Nephron (organoid): ENCODE data around the gene BTBD17.

ENCODE experiments used
- H3K27ac Mint-ChIP-seq, 3 experiments: 2 replicates each; pipeline ENCODE4 v1.8.0; 2020; ENCODE audit warnings: mixed read lengths in 3 of 3, mild to moderate bottlenecking in 2 of 3, moderate library complexity in 1 of 3
- H3K27me3 Mint-ChIP-seq: 2 replicates; pipeline ENCODE4 v1.8.0; 2021; ENCODE audit warnings: low read depth, mild to moderate bottlenecking, moderate library complexity, mixed read lengths
- H3K36me3 Mint-ChIP-seq: 2 replicates; pipeline ENCODE4 v1.8.0; 2020; ENCODE audit warnings: low read depth, mixed read lengths
- H3K4me1 Mint-ChIP-seq: 2 replicates; pipeline ENCODE4 v1.8.0; 2020; ENCODE audit warnings: mixed read lengths
- H3K4me3 Mint-ChIP-seq, 3 experiments: 2 replicates each; pipeline ENCODE4 v1.8.0; 2020; ENCODE audit warnings: mild to moderate bottlenecking in 3 of 3, mixed read lengths in 3 of 3, moderate library complexity in 2 of 3
- H3K9me3 Mint-ChIP-seq: 2 replicates; pipeline ENCODE4 v1.8.0; 2020; ENCODE audit warnings: mixed read lengths
- CTCF ChIP-seq, 3 experiments: fragments of 200-600 bp; sonication (generic); IDR thresholded peaks; one replicate each; pipeline ENCODE4 v1.5.0; 2021; ENCODE audit warnings: antibody characterized with exemption in 3 of 3; ENCODE audit not compliant: unreplicated experiment in 3 of 3

BTBD17 gene

GRCh38 chr17:74404789-74405188 is 43.1 kb upstream of the BTBD17 start:
- H3K36me3 Mint-ChIP-seq: no peaks in the 10 kb centered on the region
- H3K27ac Mint-ChIP-seq: no peak overlapping the region
- no peaks in the 10 kb centered on the region for H3K4me1 Mint-ChIP-seq
- no peak for TF ChIP-seq CTCF (IDR thresholded peaks at IDR 0.05; ENCODE audit: unreplicated experiment in 3 of 3)
- H3K27me3 Mint-ChIP-seq: no peaks in the 10 kb centered on the region
- no peaks in the 10 kb centered on the region for H3K9me3 Mint-ChIP-seq
- H3K4me3 Mint-ChIP-seq: no peak overlapping the region

GRCh38 chr17:74404218-74404617 is 42.5 kb upstream of the BTBD17 start:
- H3K9me3 Mint-ChIP-seq: no peaks in the 10 kb centered on the region
- H3K27ac Mint-ChIP-seq: no peak overlapping the region
- no peaks in the 10 kb centered on the region for H3K36me3 Mint-ChIP-seq
- no peaks in the 10 kb centered on the region for H3K4me1 Mint-ChIP-seq
- TF ChIP-seq CTCF (IDR thresholded peaks at IDR 0.05; ENCODE audit: unreplicated experiment in 3 of 3): no peak
- no peak overlapping the region for H3K4me3 Mint-ChIP-seq
- H3K27me3 Mint-ChIP-seq: no peaks in the 10 kb centered on the region

GRCh38 chr17:74403512-74404137 is 42.0 kb upstream of the BTBD17 start:
- H3K4me3 Mint-ChIP-seq: no peak overlapping the region
- no peak overlapping the region for H3K27ac Mint-ChIP-seq
- H3K9me3 Mint-ChIP-seq: no peaks in the 10 kb centered on the region
- no peaks in the 10 kb centered on the region for H3K36me3 Mint-ChIP-seq
- H3K27me3 Mint-ChIP-seq: no peaks in the 10 kb centered on the region
- TF ChIP-seq CTCF (IDR thresholded peaks at IDR 0.05; ENCODE audit: unreplicated experiment in 3 of 3): no peak
- H3K4me1 Mint-ChIP-seq: no peaks in the 10 kb centered on the region

GRCh38 chr17:74402048-74402447 is 40.4 kb upstream of the BTBD17 start:
- H3K27ac Mint-ChIP-seq: no peak overlapping the region
- H3K4me3 Mint-ChIP-seq: no peak overlapping the region
- H3K27me3 Mint-ChIP-seq: no peaks in the 10 kb centered on the region
- no peak for TF ChIP-seq CTCF (IDR thresholded peaks at IDR 0.05; ENCODE audit: unreplicated experiment in 3 of 3)
- H3K36me3 Mint-ChIP-seq: no peaks in the 10 kb centered on the region
- H3K9me3 Mint-ChIP-seq: no peaks in the 10 kb centered on the region
- H3K4me1 Mint-ChIP-seq: no peaks in the 10 kb centered on the region

- peaks cover 2% of the 10 kb centered on the region for H3K9me3 Mint-ChIP-seq
- no peak for TF ChIP-seq CTCF (IDR thresholded peaks at IDR 0.05; ENCODE audit: unreplicated experiment in 3 of 3)
- no peak overlapping the region for H3K27ac Mint-ChIP-seq
- peaks cover 5% of the 10 kb centered on the region for H3K27me3 Mint-ChIP-seq
- H3K4me3 Mint-ChIP-seq: no peak overlapping the region
- H3K36me3 Mint-ChIP-seq: no peaks in the 10 kb centered on the region
- peaks cover 30% of the 10 kb centered on the region for H3K4me1 Mint-ChIP-seq
Observed at GRCh38 chr17:74396567-74396966, 34.9 kb upstream of the BTBD17 start.

- no peaks in the 10 kb centered on the region for H3K36me3 Mint-ChIP-seq
- no peak for TF ChIP-seq CTCF (IDR thresholded peaks at IDR 0.05; ENCODE audit: unreplicated experiment in 3 of 3)
- H3K27me3 Mint-ChIP-seq: peaks cover 5% of the 10 kb centered on the region
- no peak overlapping the region for H3K27ac Mint-ChIP-seq
- H3K9me3 Mint-ChIP-seq: peaks cover 2% of the 10 kb centered on the region
- peaks cover 38% of the 10 kb centered on the region for H3K4me1 Mint-ChIP-seq
- no peak overlapping the region for H3K4me3 Mint-ChIP-seq
Observed at GRCh38 chr17:74394977-74395376, 33.3 kb upstream of the BTBD17 start.
